GM21390 (cell line): ENCODE results near the gene PRKCH.

ENCODE experiments used
- ATAC-seq: cut with Tn5 transposase; IDR thresholded peaks from one replicate; pipeline ENCODE4 v1.9.1; 2021; ENCODE audit not compliant: unreplicated experiment

PRKCH gene

DNA sequence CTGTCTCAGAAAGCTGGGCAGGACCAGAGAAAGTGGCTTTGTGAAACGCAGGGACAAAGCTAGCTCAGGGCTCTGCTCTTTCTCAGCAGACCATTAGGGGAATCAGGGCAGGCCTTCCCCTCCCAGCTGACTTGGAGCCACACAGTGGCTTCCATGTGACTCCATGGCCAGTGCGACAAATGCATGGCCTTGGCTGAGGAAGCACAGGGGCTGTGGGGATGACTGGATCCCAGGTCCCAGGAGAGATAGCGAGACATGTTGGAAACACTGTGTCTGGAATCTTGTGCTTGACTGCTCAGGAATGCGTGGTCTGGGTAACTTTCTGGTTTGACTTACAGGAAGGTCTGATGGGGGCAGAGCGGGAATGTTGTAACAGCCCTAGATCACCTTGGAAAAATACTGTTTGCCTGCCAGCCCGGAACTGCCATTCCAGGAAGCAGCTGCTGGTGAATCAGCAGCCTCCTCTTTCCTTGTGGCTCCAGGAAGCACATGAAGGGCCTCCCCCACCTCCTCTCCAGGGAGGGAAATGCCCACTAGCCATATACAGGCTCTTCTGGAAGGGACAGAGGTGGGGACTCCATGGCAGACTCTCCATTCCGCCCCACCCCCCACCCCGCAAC is 240.4 kb downstream of the PRKCH start:
- ATAC-seq: no peak

DNA sequence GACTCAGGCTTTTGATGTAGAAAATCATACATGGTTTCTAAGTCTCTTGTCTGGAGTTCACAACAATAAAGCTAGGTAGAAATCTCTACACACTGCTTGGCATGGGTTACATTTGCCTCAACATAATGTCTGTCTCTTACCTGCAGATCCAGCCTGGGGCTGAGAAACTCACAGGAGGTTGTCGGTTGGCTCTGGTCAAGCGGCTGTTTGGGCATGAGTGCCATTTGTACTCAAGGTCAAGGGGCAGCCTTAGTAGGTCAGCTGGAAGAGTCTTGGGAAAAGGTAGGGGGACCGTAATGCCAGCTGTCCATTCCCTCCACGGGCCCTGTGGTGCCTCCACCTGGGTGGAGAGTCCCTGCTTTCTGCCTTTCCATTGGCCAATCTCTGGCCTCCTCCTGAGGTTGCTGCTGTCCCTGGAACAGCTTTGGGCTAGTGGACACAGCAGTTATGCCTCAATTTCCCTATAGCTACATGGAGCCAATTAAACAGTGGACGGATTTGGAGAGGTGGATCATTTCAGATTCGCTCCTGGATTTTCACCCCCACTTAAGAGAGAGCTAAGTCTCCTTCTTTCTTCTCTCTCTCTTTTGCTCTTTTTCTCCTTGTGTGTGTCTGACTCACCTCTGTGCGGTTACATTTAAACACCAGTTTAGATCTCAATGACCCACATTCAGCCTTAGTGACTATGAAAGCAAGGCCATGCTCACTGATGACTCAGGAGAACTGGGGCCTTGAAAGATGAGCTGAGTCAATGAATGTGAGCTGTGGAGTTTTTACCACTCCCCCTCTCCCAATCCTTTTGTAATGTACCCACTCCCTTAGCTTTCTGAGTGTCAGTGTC is 241.2 kb downstream of the PRKCH start:
- no peak for ATAC-seq

DNA sequence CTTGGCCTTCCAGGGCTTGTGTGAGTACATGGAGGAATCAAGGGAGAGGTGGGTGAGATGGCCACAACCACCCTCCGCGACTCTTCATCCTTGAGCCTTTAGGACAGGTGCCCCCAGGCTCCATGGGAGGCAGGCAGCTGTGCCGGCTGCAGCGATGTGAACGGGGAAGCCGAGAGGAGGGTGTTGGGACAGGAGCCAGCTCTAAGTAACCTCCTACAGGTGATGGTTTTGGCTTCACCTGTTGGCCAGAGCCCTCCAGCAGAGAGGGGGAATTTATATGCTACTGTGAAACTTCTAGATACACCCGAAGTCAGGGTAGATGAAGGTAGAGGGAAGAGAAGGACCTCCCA is 241.8 kb downstream of the PRKCH start:
- no peak for ATAC-seq

DNA sequence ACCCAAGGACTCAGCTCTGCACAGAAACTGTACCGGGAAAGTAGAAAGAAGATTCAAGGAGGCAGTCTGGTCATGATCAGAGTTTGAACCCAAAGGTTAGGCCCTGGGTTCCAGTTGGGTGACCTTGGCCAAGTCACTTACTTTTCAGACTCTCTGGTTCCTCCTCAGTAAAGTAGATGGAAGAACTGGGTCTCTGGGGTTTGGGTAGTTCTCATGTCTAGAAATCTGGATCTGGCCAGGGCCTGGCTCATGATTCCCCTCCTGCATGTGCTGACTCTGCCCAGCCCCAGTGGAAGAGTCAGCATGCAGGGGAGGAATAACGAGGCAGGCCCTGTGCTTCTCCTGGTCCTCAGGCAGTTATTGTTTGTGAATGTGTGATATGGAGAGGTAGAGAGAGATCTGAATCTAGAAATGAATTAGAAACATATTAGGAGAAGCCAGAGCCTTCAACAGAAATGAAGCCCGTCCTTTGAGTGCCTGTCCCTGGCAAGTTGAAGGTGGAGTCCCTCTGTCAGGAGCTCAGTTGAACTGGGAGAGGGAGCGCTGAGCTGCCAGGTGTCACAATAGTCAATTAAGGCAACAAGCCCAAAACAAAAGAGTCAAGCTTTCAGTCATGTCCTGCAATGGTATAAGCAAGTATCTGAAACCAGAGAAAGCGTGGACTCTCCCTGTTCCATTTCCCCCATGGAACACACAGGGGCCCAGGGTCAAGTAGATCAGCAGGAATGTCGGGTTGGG is 242.7 kb downstream of the PRKCH start:
- ATAC-seq: no peak

DNA sequence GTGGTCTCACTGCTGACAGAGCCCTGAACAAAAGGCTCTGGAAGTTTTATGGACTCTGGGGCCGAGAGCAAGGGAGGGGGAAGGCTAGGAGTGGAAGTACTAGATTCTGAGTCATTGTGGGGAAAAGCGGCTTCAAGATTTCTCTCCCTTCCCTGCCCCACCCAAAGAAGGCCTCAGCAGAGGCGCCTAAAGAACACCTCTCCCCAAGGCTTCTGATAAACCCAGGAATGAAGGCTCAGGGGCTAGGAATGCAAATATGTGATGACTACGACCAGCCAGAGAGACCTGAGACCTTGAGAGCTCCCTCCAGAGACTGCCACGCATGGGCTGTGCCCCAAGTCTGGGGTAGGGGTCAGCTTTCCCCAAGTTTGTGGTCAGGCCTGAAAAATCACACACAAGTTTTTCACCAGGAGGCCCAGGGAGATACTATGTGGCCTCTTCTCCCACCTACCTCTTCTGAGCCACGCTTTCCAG is 243.3 kb downstream of the PRKCH start:
- ATAC-seq: no peak

DNA sequence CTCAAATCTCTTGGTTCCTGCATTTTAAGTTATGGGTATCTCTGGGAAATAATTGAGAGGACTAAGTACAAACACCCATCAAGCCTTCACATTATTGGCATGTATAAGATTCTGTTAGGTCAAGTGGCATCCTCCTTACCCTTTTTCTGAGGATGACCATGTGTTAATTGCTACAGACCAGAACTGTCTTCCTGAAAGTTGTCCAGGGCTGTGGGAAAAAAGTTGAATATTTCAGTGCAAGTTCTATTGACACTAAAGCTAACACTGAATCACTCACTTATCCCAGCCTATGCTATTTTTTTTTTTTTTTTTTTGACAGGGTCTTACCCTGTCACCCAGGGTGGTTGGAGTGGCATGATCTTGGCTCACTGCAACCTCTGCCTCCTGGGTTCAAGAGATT is 243.8 kb downstream of the PRKCH start:
- ATAC-seq: no peak

DNA sequence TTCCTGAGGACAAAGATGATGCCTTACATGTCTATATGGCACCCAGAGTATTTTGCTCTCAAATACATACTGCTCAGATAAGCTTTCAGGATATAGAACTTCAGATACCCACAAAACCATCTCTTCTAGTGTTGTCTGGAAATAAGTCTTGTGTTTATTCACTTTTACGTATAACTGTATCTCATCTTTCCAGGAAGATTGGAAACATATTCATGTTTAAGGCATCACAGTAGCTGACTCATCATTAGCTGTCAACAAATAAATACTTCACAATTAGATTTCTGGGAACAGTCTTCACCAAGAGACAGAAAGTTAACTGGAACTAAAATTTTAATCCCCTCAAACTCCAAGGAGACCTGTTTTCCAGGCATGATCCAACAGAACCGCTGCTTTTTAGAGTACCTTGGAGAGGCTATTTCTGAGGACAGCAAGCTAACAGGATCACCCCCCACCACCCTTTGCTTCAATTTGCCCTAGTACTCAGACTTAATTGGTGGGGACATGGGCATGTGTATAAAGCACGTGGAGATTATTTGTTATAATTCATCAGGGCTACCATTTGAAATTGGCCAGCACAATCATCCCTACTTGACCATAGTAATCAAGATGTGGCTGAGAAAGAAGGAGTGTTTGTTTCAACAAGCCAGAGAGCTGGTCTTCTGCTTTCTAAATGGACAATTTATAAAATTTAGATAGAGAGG is 244.6 kb downstream of the PRKCH start:
- no peak for ATAC-seq

DNA sequence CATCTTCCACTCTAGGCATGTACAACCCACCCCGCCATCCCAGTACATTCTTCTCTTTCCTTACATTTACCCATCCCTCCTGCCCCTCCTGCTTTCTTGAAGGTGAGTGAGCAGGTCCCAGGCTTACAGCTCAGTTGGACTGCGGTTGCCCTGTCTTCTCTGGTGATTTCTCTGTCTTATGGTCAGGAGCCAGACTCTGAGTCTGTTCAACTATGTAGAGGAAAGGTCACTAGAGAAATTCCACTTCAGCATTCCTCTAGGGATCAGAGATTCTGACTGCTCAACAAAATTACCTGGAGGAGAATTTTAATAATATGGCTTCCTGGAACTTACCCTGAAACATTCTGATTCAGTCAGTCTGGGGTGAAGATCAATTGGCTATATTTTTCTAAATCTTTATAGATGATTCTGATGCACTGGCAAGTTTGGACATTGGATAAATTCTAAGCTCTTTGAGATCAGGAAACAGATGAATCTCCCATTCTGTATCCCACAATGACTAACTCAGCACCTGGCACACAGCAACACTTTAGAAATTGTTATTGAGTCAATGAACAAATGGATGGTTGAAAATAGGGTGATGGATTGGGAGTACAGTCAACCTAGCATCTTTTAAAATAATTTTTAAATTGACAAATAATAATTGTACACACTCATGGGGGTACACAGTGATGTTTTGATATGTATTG is 245.3 kb downstream of the PRKCH start:
- no peak for ATAC-seq

DNA sequence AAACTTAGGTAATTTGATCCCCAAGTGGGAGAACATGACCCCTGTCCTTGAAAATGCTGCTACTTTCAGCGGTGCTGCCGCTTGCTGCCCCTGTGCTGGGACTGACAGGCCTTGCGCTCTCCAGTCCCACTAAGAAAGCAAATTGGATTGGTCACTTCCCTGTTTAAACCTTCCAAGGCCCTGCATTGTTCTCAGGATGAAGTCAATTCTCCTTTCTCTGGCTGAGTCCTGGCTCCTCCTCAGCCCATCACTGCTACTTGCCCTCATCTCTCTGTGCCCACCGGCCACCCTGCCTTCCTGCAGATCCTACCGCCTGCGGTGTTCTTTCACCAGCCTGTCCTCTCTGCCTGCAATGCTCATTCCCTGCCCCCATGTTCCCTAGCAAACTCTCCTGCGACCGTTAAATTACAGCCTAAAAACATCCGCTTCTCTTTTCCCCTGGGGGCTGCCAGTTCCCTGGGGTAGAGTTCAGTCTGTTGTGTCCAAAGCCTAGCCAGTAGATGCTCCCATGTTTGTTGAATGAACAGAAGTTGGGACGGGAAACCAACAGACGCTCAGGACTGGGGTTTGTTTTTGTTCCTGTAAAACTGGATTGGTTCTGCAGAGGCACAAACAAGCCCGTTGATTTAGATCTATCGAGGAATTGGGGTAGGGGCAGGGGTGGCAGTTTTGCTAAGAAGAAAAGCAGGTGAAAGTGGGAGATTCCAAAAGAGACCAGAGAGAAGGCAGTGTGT is 246.6 kb downstream of the PRKCH start:
- no peak for ATAC-seq

DNA sequence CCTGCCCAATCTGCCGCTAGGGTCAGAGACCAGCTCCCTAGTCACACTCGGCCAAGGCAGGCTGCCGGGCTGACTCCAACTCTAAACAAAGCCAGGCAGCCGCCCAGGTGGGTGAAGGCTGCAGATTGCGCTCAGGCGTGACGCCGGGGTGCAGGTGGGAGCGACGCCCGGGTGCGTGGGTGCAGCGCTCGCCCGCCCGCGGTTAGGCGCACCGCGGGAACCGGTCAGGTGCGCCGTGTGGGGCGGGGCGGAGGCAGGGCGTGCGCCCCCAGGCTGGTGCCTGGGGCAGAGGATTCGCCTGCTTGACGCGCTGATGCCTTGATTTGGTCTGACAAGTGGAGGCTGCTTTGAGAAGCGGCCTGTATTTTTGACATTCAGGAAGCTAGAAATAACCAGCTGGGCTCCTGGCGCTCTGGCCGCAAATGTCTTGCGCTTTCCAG is 247.2 kb downstream of the PRKCH start:
- ATAC-seq: peak; percentile 87

DNA sequence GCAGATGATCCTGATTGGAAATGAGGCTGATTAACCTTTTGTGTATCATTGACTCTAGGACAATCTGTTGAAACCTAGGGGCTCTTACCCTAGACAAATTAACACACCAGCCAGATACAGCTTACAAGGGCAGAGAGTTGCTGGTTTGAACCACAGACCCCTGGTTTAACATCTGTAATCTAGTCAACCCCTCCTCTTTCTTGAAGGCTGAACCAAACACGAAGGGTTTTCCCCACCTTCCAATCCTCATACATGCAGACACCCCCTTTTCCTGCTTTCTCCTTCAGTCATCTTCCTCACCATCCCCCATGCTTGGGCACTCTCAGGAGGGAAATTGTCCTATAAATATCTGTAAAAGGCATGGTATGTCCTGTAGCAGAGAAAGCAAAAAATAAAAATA is 247.9 kb downstream of the PRKCH start:
- no peak for ATAC-seq

DNA sequence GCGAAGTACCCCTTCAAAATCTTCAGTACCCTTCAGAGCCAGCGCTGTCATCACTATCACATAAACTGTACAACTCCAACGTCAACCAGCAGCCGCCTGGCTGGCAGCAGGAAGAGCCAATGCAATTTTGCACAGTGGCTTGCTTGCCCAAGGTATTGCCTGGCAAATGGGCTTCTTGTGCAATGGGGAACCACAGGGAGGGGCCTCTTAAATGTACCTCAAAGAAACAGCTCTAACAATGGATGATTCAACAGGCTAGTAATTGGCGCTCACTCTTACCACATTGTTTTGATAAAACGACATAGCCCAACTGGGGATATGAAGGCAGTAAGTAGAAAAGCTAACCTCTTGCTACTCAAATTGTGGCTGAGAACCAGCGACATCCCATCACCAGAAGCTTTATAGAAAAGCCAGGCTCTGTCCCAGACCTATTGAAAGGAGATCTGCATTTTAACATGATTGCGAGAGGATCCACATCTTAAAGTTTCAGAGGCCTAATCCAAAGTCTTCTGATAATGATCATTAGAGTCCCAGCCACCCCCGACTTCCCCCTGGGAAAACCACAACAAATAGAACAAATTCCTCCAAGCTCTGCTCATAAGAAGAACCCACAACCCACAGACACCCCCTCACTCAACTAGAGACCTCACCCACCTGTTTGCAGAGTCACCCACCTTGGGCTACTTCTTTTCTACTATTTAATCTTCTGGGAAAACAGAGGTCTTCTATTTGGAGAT is 248.6 kb downstream of the PRKCH start:
- no peak for ATAC-seq

DNA sequence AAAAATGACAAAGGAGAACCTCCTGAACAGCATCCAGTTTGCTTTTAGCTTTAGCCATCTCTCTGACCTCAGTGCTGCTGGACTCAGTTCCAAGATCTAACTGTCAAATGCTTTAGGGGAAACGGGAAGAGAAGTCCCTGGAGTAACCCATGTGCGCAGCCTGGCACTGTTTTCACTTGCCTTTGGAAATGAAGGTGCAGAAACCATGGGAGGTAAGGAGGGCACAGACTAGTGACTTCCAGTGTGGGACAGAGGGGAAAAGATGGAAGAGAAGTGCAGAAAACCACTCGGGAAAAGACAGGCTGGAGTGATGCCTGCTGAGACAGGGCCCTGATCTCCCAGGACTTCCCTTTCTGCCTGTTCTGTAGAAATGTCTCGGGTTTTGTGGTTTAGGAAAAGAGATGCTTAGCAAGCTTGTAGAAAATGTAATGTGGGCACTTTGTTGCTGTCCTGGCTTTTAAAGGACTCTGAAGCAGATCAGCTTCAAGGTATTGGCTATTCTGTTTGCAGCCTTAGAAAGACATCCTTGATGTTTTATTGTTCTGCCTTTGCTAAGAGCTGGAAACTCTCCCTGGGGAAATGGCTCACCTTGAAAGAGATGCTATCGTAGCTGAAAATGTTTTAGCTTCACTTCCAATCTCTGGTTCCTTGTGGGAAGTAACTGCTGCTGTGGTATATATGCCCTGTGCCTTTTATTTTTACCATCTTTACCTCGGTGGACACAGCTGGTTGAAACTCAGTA is 249.3 kb downstream of the PRKCH start:
- no peak for ATAC-seq

DNA sequence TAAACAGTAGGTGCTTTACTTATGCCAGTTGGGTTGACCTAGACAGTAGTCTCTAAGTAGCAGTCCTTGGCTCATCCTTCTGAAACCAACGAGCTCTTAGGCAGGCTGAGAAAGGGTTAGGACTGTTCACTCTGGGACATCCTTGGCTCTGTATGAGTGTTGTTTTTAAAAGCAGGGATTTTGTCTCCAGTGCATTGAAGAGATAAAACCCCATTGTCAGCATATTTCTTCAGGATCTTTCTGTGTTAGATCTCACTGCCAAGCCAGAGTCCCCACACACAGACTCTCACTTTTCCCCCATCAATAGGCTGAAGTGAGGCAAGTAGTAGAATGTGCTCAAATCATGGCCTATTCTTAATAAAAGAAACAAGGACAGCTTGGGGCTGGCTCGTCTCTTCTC is 250.5 kb downstream of the PRKCH start:
- ATAC-seq: no peak

DNA sequence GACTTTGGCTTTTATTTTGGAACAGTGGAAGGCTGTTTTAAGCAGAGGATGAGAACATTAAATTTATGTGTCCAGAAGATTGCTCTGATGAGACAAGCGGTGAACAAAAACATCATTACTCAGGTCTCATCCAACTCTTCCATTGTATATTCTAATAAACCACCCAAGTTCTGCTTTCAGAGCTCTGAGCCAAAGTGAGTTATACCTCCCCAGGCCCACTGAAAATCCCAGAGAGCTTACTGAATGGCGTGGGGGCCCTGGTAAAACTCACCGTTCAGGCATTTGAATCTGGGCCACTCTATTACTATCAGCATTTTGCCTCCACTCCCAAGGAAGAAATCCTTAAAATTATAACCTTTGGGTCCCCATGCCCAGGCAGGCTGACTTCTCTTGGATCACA is 251.9 kb downstream of the PRKCH start:
- ATAC-seq: no peak

DNA sequence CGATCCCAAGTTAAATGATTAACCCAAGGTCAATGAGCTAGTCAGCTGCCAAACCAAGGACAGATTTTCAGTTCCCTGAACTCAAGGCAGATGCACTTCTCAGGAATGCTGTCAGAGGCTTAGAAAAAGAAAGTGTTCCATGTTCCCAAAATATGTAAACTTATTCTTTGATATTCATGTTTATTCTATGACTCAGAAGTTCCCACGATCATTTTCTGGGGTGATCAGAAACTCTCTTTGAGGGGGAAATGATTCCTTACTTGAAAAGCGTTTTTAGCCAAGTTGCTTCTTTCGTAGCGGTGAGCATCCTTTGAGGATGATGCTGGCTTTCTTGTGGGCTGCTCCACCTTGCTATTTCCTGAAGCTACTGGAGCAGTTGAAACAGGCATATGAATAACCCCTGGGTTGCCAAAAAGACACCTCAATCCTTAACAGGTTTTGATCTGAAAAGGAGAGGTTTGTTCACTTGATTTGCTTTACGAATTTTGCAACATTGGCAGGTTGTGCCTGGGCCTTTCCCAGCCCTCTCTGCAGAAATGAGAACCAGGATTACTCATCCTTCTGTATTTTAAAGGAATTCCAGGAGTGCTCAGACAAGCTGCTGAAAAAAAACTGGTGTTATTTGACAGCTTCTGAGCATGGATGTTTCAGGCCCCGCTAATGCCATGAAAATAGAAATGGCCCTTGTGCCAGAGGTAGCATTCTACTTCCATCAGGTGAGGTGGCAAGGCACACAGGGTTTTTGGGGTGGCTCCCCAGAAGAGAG is 252.6 kb downstream of the PRKCH start:
- ATAC-seq: no peak

DNA sequence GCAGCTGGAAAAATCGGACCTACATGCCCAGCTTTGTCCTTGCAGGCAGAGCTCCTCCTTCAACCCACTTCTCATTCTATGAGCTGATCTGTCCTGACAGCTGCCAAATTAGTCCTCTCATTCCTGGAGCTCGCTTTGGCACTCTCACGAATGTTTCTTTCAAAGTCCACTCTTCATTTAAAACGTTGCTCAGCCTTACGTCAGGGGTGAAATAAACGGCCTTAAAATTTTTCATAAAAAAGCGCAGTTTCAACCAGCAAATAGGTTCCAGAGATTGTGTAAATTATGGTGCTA is 253.1 kb downstream of the PRKCH start:
- no peak for ATAC-seq

DNA sequence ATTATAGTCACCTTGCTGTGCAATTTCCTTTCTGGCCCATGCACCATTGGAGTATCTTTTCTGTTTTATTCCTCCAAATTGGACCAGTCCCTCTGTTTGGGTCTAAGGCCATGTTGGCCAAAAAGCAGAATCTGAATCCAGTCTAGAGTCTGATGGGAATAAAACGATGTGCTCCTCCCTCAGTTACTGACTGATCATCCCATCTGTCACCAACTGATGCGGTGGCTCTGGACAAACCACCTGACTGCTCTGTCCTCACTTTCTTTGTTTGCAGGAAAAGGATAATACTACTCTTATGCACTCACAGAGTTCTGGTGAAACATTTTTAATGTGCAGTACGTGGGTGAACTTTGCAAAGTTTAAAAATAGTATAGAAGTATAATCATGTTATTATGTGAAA is 253.7 kb downstream of the PRKCH start:
- no peak for ATAC-seq
